Measurements from ENCODE around the gene ZNF326.
"Not testable (repeated sequence)": the region's sequence is repeated elsewhere in the genome, so short reads cannot be mapped to it uniquely, and the experiment has no call there.

ZNF326 gene

DNA sequence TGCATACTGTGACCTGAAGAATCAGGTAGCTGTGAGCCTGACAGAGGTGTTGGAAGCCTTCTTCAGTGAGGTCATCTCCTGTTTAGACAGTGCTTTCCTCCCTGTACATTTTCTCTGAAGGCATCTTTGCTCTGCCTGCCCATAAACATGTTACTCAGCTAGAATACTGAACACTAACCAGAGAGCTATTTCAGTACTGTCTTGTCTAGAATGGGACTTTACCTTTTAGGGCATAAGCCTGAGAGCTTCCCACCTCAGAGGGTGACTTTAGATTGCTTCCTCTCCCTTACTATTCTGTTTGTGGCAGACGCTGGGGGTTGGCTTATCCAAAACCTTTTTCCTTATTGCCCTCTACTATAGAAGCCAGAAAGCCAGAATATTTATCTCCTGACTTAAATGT lies 23.3 kb upstream of the ZNF326 start:
- DNase-seq: no peak

DNA sequence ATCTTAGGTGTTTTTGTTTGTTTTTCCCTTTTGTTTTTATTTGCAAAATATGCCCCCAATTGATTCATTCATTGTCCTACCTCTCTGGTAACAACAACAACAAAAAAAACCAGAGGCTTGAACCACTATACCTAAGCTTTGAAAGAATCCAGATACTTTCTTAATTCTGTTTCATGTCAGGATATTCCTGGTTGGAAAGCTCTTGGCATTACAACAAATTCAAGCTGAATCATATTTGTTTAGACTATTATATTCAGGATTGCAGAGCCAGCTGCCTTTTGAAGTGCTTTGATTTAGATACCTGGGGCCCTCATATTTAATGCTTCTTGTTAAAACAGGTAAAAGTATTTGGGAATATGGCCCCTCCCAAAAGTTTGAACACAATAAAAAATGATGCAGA lies 22.9 kb upstream of the ZNF326 start:
- no peak for DNase-seq

DNA sequence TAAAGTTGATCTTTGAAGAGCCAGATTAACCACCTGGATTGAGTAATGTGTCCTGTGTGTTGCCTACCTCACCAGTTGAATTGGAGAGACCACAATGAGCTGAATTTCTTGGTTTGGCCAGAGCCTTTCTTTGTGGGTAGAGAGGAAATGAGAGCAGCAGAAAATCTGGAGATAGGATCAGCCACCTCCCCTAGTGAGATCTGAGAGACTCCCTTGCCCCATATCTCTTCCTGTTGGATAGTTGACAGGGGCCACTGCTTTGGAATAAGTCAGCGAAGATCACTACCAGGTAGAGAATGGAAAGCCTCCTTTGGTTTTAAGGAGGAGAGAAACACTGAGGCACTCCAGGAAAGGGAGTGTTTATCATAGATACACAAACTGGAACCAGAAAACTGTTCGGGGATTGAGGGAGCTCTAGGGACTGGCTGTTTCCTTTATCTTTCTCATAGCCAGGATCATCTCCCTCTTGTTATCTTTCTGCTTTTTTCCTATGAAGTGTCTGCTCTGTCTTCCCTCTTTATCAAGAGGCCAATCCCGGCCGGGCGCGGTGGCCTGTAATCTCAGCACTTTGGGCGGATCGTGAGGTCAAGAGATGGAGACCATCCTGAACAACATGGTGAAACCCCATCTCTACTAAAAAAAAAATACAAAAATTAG lies 21.3 kb upstream of the ZNF326 start:
- DNase-seq: no peak

DNA sequence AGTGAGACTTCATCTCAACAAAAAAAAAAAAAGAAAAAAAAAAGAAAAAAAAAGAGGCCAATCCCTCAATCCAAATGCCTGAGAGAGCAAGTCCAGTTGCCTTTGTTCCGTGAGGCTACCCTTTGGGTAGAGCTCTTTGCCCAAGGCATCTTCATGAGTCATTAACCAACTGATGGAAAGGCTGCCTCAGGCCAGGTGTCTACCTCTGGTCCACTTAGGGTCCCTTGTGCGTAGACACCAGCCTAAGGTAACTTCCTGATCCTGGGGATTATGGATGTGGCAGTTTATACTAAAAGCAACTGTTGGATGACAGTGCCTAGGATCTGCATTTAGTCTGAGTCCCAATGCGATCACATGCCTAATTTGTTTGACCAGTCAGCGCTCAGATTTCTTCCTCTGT lies 20.7 kb upstream of the ZNF326 start:
- DNase-seq: no peak

DNA sequence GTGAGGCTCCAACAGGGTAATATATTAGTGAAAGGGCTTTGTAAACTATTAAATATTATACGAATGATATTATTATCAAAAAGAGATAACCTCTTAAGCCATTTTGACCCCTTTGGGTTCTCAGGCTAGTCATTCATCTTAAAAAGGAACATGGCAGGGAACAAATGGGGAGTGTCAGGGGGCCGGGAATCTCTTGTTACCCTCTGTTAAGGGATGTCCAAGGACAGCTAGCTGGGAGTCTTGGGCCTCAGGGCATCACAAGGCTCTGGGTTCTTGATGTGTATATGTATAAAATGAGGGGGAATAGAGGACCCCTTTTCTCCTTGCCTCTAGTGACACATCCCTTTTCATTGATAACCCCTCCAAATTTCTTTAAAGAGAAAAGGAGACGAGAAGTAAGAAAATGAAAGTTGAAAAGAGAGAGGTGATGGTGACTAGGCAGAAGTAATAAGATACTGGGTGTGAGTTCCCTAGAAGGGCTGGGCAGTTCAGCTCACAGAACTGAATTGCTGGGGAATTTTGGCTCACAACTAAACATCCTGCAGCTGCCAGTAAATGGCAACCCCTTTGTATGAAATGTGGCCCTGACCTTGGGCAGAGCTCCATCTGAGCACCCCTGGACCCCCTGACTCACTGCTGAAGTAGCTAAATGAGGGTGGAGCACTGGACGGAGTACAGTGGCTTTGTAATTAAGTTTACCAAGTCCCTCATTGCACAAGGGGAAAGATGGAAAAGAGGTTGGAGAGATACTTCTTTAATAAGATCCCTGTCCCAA lies 20.0 kb upstream of the ZNF326 start:
- DNase-seq: no peak

DNA sequence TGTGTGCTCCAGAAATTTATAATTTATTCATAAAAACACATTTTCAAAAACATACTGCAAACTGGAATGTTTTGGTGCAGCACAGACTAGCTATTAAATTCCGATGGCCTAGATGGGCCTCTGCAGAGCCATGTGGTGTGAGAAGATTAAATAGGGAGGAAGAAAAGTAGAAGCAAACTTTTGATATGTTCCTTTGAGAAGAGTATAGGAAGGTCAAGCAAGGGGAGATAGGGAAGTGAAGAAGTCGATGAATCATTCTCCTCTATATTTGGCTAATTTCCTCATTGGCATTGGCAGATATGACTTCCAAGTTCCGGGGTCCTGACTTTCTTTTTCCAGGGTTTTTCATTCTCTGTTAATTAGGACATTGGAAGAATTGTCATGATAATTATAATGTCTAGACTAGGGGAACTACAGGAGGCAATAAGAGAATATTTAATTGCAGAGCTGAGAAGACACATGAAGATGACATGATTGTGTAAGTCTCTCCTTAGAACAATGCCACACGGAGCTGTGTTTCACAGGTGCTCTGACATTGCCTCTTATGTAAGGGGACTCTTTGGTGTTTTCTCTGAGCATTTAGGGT lies 19.3 kb upstream of the ZNF326 start:
- DNase-seq: no peak

DNA sequence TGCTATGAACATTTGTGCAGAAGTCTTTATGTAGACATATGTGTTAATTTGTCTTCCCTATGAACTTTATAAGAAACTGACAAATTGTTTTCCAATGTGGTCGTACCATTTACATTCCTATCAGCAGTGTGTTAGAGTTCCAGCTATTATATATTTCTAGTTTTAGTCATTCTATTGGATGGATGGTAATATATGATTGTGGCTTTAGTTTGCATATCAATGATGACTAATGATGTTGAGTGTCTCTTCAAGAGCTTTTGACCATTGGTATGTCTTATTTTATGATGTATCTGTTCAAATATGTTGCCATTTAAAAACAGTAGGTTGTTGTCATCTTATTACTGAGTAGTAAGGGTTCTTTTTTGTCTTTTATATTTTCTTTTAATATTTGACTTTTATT lies 16.2 kb upstream of the ZNF326 start:
- no peak for DNase-seq

DNA sequence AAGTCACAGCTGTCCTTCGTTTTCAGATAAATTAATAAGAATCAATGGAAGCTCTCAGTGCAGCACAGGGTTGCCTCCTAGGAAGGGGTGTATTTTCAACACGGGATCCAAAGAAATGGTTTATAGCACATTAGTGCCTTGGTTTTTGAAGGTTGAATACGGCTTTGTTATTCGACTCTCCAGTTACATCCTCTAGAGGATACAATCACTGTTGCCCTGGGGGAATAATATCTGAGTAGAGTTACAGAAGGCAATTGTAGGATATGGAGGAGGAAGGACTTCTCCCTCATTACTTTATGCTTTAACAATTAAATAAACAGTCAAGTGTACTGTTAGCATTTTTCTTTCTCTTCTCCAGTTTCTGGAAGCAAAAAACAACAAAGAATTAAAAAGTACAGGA lies 14.3 kb upstream of the ZNF326 start:
- no peak for DNase-seq

DNA sequence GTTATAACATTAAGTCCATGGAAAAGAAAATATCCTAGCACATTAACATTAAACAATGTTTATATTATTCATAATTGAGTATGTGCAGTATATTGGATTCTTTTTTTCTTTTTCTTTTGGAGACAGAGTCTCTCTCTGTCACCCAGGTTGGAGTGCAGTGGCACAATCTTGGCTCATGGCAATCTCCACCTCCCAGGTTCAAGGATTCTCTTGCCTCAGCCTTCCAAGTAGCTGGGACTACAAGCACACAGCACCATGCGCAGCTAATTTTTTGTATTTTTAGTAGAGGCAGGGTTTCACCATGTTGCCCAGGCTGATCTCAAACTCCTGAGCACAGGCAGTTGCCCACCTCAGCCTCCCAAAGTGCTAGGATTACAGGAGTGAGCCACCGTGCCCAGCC lies 12.1 kb upstream of the ZNF326 start:
- not testable (repeated sequence) for DNase-seq

DNA sequence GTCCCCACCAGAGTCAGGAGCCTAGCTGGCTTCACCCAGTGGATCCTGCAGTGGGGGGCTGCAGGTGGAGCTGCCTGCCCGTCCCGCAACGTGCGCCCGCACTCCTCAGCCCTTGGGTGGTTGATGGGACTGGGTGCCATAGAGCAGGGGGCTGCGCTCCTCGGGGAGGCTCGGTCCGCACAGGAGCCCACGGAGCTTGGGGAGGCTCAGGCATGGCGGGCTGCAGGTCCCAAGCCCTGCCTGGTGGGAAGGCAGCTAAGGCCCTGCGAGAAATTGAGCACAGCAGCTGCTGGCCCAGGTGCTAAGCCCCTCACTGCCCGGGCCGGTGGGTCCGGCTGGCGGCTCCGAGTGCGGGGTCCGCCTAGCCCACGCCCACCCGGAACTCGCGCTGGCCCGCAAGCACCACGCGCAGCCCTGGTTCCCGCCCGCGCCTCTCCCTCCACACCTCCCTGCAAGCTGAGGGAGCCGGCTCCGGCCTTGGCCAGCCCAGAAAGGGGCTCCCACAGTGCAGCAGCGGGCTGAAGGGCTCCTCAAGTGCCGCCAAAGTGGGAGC lies 10.3 kb upstream of the ZNF326 start:
- DNase-seq: not testable (repeated sequence)

DNA sequence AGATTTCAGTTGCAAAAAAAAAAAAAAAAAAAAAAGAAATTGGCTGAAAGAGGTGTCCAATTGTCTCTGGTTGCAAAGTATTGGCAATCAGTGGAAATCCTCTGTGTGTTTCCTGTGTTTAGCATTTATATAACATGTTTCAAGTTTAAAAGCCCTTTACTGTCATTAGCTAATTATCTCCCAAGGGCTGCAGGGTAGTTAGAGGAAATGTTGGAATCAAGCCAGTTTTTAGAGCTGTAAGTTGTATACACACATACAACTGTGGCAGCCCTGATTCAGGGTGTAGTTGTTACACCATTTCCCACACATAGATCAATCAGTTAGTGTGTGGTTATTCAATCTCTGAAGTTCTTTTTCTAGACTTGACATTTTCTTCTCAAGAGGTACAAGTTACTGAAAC lies 8.9 kb upstream of the ZNF326 start:
- DNase-seq: peak; percentile 22

DNA sequence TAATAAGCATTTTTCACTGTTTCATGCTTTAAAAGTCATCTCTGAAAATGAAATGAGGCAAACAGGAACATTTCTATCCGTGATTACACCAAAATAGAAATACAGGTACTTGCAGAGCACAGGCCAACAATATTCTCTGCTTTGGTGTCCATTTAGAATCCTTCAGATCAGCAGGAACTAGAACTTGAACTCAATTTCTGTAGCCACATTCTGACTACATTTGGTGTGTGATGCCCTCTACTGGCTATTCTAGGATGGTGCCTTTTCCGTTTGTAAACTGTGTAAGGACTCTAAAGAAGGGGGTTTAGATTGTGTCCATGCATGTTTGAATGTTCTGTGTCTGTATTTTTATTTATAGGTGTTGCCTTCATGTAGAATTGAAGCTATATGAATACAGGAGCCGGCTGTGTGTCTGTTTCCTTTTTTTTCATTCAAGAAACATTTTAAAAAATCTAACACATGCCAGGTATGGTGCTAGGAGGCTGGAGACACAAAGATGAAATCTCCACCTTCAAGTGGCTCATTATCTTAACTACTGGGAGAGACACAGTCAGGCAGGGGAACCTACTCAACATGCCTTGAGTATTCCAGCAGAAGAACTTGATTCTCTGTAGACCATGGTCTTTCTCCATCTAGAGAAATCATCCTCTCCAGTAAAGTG lies 7.6 kb upstream of the ZNF326 start:
- peak; percentile 84 for DNase-seq

DNA sequence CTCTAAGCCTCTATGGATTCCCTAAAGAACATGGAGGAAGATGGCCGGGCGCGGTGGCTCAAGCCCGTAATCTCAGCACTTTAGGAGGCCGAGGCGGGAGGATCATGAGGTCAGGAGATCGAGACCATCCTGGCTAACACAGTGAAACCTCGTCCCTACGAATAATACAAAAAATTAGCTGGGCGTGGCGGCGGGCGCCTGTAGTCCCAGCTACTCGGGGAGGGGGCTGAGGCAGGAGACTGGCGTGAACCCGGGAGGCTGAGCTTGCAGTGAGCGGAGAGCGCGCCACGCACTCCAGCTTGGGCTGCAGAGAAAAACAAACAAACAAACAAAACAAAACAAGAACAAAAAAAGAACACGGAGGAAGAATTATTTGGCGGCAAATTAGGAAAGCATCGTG lies 5.8 kb upstream of the ZNF326 start:
- peak; percentile 42 for DNase-seq

DNA sequence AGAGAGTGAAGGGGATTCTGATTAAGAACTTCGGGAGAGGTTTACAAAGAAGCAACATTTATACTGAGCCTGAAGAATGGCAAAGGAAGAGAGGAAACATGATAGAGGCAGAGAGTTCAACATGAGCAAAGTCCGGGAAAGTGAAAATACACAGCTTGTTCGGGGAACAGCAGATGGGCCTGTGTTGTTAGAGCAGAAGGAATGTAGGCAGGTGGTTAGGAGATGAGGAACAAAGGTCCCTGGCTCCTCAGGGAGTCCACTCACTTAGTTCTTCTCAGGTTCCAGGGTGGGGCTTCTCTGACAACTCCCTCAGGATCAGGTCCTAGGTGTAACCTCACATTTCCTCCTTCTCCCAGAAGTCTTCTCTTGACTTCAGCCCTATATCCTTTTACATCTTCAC lies 5.1 kb upstream of the ZNF326 start:
- DNase-seq: no peak

DNA sequence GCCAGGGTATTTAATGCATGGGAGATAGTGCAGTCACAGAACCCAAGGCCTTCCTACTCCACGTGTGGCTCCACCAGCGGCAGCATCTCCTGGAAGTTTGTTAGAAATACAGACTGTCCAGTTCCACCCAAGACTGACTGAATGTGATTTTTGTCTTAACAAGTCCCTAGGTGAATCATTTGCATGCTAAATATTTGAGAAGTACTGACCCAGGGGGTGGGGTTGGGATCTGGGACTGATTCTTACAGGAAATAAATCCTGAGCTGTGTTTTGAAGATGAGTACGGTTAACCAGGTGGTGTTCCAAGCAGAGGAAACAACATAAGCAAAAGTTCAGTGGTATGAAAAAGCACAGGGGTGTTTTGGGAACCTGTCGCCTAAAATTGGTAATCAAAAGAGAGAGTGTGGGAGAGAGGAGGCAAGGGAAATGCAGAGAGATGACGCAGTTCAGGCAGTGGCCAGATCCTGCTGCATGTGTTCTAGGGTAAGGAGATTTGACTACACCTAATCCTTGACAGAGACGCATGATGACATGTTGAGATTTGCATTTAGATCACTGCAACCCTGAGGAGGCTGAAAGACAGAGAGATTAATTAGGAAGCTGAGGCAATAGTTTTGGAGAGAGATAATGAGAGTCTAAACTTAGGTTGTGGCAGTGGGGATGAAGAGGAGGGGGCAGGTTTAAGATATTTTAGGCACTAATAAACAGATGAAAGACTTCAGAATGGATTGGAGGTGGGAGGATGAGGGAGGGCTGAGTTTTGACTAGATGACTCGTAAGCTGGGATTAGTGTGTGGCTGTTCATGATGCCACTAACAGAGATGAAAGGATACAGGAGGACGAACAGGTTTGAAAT lies 3.7 kb upstream of the ZNF326 start:
- DNase-seq: no peak

DNA sequence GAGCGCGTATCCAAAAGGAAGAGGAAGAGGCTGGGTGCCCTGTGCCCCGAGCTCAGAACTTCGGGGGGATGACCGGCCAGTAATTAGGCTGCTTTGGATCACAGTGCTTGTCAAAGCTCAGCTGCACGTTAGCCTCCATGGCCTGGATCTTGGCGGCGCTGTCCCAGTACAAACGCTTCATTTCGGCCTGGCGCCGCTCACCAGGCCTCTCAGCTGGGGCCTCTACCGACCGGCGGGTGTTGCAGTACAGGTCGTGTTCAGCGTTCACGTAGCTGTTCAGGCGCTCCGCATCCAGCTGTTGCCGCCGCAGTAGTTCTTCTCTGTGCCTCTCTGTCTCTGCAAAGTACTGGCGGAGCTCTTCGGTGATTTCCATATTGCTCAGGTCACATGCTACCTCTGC lies 1.4 kb upstream of the ZNF326 start:
- no peak for DNase-seq

DNA sequence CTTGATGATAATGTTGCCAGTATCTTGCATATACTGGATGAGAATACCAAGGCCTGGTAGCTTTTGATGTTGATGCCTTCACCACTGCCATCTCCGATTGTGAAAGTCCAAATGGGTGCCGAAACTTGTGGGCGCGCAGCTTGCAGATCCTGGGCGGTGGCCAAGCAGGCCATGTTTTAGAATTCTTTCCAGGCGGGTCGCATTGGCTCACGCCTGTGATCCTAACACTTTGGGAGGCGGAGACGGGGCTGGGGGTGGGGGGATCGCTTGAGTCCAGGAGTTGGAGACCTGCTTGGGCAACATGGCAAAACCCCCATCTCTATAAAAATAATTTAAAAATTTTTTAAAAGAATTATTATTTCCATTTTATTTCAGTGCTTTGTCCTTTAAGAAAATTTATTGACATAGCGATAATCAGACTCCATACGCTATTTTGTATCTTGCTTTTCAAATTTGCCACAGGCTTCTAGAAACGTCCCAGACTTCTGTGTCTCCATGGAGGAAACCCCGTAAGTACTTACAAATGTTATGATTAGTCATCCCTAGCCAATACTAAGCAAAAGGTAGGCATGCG lies 592 bp upstream of the ZNF326 start:
- no peak for DNase-seq

DNA sequence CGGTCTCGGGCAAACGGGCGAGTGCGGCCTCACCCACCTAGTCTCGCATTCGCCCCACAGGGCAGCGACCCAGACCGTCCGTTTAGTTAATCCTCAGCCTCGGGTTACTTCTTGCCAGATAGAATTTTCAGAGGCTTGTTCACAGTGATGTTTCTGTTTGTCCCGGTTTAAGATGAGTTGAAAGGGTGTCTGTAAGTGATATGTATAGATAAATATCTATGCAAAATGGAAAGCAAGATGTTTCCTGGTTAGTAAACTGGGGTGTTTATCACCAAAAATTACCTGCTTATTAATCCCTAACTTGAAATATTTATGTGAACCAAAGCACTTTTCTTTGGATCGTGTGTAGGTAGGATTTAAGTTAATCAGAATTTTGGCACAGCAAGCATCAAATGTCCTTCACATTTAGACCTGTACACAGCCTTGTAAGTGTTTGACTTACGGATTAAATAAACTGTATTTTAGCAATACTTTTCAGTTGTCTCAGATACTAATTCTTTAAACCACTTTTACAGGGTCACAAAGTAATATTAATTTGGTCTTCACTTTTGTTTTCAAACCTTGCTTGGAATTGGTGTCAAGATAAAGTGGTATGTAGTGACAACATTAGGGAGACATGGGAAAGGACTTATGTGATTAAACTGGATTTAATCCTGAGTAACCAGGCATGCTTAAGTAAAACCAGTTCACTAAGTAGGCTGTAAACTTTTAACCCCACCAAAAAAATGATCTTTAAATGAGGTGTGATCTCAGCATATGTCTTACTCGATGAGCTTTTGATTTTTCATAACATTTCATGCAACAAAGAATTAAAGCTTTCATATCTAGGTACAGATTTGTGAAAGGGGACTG lies 914 bp downstream of the ZNF326 start:
- no peak for DNase-seq

DNA sequence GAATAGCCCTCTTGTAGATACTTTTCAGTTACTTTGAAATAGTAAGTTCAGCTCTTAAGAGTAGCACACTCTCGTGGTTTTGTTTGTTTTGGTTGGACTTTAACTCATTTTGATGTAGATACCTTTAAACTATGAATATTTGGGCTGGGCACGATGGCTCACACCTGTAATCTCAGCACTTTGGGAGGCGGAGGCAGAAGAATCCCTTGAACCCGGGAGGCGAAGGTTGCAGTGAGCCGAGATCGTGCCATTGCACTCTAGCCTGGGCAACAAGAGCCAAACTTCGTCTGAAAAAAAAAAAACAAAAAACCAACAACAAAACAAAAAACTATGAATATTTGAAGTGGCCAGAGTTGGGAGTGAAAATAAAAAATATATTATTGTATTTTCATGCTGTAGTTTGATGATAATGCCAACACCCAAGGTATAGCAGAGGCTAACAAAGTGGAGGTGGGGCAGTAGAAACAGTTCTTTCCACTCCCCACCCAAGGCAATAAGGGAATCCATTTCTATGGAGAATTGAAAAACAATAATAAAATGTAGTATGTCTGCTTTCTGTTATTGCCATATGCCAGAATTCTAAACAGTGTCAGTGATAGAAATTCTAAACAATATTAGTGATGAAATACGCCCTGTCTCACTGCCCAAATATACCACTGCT lies 1.7 kb downstream of the ZNF326 start:
- no peak for DNase-seq

DNA sequence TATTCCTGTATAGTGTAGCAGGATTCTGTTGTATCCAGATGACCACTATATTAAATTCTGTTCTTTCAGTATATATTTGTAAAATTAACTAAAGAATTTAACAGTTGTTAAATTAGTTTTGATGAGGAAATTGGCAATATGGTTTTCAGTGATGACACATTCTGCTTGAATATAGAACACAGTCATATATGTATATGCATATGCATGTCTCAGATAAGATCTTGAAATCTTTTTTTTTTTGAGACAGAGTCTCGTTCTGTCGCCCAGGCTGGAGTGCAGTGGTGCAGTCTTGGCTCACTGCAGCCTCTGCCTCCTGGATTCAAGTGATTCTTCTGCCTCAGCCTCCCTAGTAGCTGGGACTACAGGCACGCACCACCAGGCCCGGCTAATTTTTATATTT lies 2.2 kb downstream of the ZNF326 start:
- not testable (repeated sequence) for DNase-seq

DNA sequence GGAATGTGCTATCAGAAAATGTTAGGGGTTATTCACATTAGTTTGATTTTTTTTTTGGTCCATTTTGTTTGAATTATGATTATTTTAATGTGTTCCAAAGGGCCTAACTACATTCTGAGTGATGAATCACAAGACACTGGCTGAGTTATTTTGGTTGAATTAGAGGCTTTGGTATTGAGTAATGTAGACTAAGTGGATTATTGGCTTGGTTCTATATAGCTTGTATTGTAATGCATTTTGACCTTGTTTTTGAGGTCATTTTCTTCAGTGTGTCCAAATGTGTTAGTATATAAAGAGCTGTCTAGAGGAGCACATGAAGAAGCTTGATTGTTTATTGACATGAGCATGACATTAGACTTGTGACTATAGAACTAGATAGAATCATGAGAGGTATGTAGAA lies 3.4 kb downstream of the ZNF326 start:
- no peak for DNase-seq

Data from NCI-H2227 treated with DMSO at 0.1 percent for 48 hours (cell line).